ENCODE data around the gene PARVB. TPM values are rescaled to one million over a fixed set of nuclear protein-coding genes. Genes with fewer than 3 reads are reported as not detected.

PARVB gene
- total RNA-seq, 1 donor from 2014 or later, result 12.7 TPM

GRCh38 chr22:44147821-44148574 lies 123.9 kb downstream of the PARVB start:
- peak; percentile 66 for DNase-seq (ENCODE audit: low spot score)
- no peaks in the 10 kb centered on the region for H3K36me3 Mint-ChIP-seq
- peaks cover 60% of the 10 kb centered on the region for H3K4me1 Mint-ChIP-seq
- H3K27ac ChIP-seq, result no peak overlapping the region
- H3K4me2 ChIP-seq, result peak overlapping the region; percentile 67
- no peak for TF ChIP-seq EZH2 (IDR thresholded peaks at IDR 0.05)
- no peak for TF ChIP-seq CTCF (IDR thresholded peaks at IDR 0.05)
- TF ChIP-seq EZH2phosphoT487 (IDR thresholded peaks at IDR 0.05), result no peak
- peak overlapping the region; percentile 74 for H3K4me3 Mint-ChIP-seq
- H3K4me1 ChIP-seq, result peaks cover 57% of the 10 kb centered on the region
- H3K9me3 ChIP-seq (ENCODE audit: low read depth), result no peaks in the 10 kb centered on the region
- peaks cover 47% of the 10 kb centered on the region for H3F3A ChIP-seq (ENCODE audit: low read depth)
- peaks cover 8% of the 10 kb centered on the region for H4K20me1 ChIP-seq (ENCODE audit: low read depth)
- H3K9me3 Mint-ChIP-seq, result no peaks in the 10 kb centered on the region
- H3K27me3 ChIP-seq, result peaks cover 23% of the 10 kb centered on the region
- no peaks in the 10 kb centered on the region for H3K79me2 ChIP-seq (ENCODE audit: low read depth)
- H3K36me3 ChIP-seq, result no peaks in the 10 kb centered on the region
- H3K27ac Mint-ChIP-seq, result no peak overlapping the region
- no peak overlapping the region for H2AFZ ChIP-seq (replicated peaks)
- H3K9ac ChIP-seq, result no peak overlapping the region
- peaks cover 24% of the 10 kb centered on the region for H3K27me3 Mint-ChIP-seq (ENCODE audit: insufficient read depth, low read depth)
- peak overlapping the region; percentile 14 for H3K4me3 ChIP-seq

- no peaks in the 10 kb centered on the region for H3K9me3 Mint-ChIP-seq
- Histone ChIP-seq H3K36me3 (no peaks in the 10 kb centered on the region), H3K9me3 (ENCODE audit: low read depth) (no peaks in the 10 kb centered on the region), H3K27ac (no peak overlapping the region), H3K9ac (no peak overlapping the region), H3K27me3 (peaks cover 23% of the 10 kb centered on the region), H3K4me1 (peaks cover 21% of the 10 kb centered on the region), H3K4me2 (no peak overlapping the region), H2AFZ (replicated peaks) (no peak overlapping the region), H3K4me3 (no peak overlapping the region), H4K20me1 (ENCODE audit: low read depth) (peaks cover 8% of the 10 kb centered on the region), H3F3A (ENCODE audit: low read depth) (peaks cover 28% of the 10 kb centered on the region), H3K79me2 (ENCODE audit: low read depth) (no peaks in the 10 kb centered on the region)
- DNase-seq (ENCODE audit: low spot score), result no peak
- H3K4me3 Mint-ChIP-seq, result no peak overlapping the region
- H3K27ac Mint-ChIP-seq, result no peak overlapping the region
- TF ChIP-seq EZH2 (IDR thresholded peaks at IDR 0.05) (no peak), EZH2phosphoT487 (IDR thresholded peaks at IDR 0.05) (no peak), CTCF (IDR thresholded peaks at IDR 0.05) (no peak)
- no peaks in the 10 kb centered on the region for H3K36me3 Mint-ChIP-seq
- peaks cover 6% of the 10 kb centered on the region for H3K27me3 Mint-ChIP-seq (ENCODE audit: insufficient read depth, low read depth)
- peaks cover 35% of the 10 kb centered on the region for H3K4me1 Mint-ChIP-seq
These were observed 127.6 kb downstream of the PARVB start for GRCh38 chr22:44151676-44152075.

GRCh38 chr22:44153710-44154109 lies 129.6 kb downstream of the PARVB start:
- Mint-ChIP-seq H3K4me1 (peaks cover 26% of the 10 kb centered on the region), H3K4me3 (no peak overlapping the region), H3K27ac (no peak overlapping the region), H3K36me3 (no peaks in the 10 kb centered on the region), H3K27me3 (ENCODE audit: insufficient read depth, low read depth) (peaks cover 5% of the 10 kb centered on the region), H3K9me3 (no peaks in the 10 kb centered on the region)
- peaks cover 3% of the 10 kb centered on the region for H3K27me3 ChIP-seq
- no peak overlapping the region for H3K4me2 ChIP-seq
- no peaks in the 10 kb centered on the region for H4K20me1 ChIP-seq (ENCODE audit: low read depth)
- H3K4me3 ChIP-seq, result no peak overlapping the region
- H2AFZ ChIP-seq (replicated peaks), result no peak overlapping the region
- H3K79me2 ChIP-seq (ENCODE audit: low read depth), result no peaks in the 10 kb centered on the region
- H3K4me1 ChIP-seq, result peaks cover 11% of the 10 kb centered on the region
- no peak for TF ChIP-seq CTCF (IDR thresholded peaks at IDR 0.05)
- TF ChIP-seq EZH2phosphoT487 (IDR thresholded peaks at IDR 0.05), result no peak
- no peak for TF ChIP-seq EZH2 (IDR thresholded peaks at IDR 0.05)
- H3K9ac ChIP-seq, result no peak overlapping the region
- DNase-seq (ENCODE audit: low spot score), result no peak
- H3K36me3 ChIP-seq, result no peaks in the 10 kb centered on the region
- H3K27ac ChIP-seq, result no peak overlapping the region
- H3K9me3 ChIP-seq (ENCODE audit: low read depth), result no peaks in the 10 kb centered on the region
- peaks cover 7% of the 10 kb centered on the region for H3F3A ChIP-seq (ENCODE audit: low read depth)

Measured in neural progenitor cell (in vitro differentiated cells).